ENCODE data around the gene PPP5C.

PPP5C gene

DNA sequence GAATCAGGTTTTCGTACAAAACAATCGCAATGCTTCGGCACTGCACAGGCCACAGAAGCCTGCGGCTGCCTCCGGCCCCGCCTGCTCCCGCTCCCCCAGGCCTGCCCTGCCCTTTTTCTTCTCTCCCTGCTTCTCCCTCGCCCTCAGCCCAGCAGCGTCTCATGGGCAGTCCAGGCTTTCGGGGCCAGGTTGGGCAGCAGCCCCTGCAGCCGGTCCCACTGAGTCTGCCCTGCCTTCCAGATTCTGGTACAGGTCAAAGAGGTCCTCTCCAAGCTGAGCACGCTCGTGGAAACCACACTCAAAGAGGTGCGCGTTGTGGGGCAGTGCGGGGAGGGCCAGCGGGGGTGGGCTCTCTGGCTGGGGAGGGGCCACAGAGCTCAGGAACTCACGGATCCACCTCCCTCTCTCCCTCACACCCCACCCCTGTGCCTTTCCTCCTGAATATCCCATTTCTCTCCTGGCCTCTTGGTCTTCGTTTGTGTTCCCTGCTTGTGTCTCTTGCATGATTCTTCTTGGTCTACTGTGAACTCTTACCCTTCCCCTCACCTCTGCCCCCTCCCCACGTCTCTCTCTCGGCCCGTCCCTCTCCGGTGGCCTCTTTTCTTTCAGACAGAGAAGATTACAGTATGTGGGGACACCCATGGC is 36.4 kb downstream of the PPP5C start:
- Histone ChIP-seq H3K36me3 (ENCODE audit: insufficient read depth) (peaks cover 9% of the 10 kb centered on the region; the same call in 1 of the 2 replicates), H4K20me1 (ENCODE audit: insufficient read depth) (no peaks in the 10 kb centered on the region), H3K27me3 (ENCODE audit: insufficient read depth, low read depth) (no peaks in the 10 kb centered on the region), H3K27ac (no peak overlapping the region), H3K4me3 (IDR thresholded peaks at IDR 0.05; ENCODE audit: insufficient read depth, low read depth, low read length) (no peak overlapping the region), H3K9ac (no peak overlapping the region), H3K79me2 (ENCODE audit: insufficient read depth, low read depth) (peaks cover 8% of the 10 kb centered on the region; the same call in 1 of the 2 replicates), H2AFZ (ENCODE audit: low read depth) (no peak overlapping the region), H3K4me1 (ENCODE audit: low read depth, poor library complexity, severe bottlenecking) (no peaks in the 10 kb centered on the region), H3K4me2 (no peak overlapping the region)
- no peak for TF ChIP-seq CTCF (conservative IDR thresholded peaks at IDR 0.05; ENCODE audit: low read depth, low read length)

- Histone ChIP-seq H3K27me3 (ENCODE audit: insufficient read depth, low read depth) (no peaks in the 10 kb centered on the region), H3K36me3 (ENCODE audit: insufficient read depth) (peaks cover 7% of the 10 kb centered on the region; the same call in 1 of the 2 replicates), H3K79me2 (ENCODE audit: insufficient read depth, low read depth) (peaks cover 8% of the 10 kb centered on the region; the same call in 1 of the 2 replicates), H3K4me2 (no peak overlapping the region), H3K4me1 (ENCODE audit: low read depth, poor library complexity, severe bottlenecking) (no peaks in the 10 kb centered on the region), H3K9ac (no peak overlapping the region), H2AFZ (ENCODE audit: low read depth) (no peak overlapping the region), H4K20me1 (ENCODE audit: insufficient read depth) (no peaks in the 10 kb centered on the region), H3K4me3 (IDR thresholded peaks at IDR 0.05; ENCODE audit: insufficient read depth, low read depth, low read length) (no peak overlapping the region), H3K27ac (no peak overlapping the region)
- TF ChIP-seq CTCF (conservative IDR thresholded peaks at IDR 0.05; ENCODE audit: low read depth, low read length) = no peak
These were observed 37.0 kb downstream of the PPP5C start for GRCh38 chr19:46383846-46384245.

DNA sequence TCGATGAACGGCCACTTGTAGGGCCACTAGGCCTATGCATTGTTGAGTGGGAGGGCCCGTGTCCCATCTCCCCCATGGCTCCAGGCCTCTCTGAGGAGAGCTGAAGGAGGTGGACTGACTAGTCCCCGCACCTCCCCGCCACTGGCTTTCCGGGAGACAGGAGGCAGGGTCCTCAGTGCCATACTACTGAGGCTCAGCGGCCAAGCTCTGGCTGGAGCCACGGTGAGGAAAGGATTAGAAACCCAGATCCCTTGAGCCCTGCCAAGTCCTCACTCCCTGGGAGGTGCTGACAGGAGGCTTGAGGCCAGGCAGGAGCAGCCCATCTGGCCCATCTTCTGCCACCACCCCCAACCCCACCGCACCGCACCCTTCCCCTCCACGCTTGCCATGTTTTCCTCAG is 37.5 kb downstream of the PPP5C start:
- Histone ChIP-seq H2AFZ (ENCODE audit: low read depth) (no peak overlapping the region), H3K27me3 (ENCODE audit: insufficient read depth, low read depth) (no peaks in the 10 kb centered on the region), H3K79me2 (ENCODE audit: insufficient read depth, low read depth) (peaks cover 8% of the 10 kb centered on the region; the same call in 1 of the 2 replicates), H3K4me2 (no peak overlapping the region), H3K9ac (no peak overlapping the region), H3K4me1 (ENCODE audit: low read depth, poor library complexity, severe bottlenecking) (no peaks in the 10 kb centered on the region), H3K36me3 (ENCODE audit: insufficient read depth) (peaks cover 7% of the 10 kb centered on the region; the same call in 1 of the 2 replicates), H4K20me1 (ENCODE audit: insufficient read depth) (no peaks in the 10 kb centered on the region), H3K27ac (no peak overlapping the region), H3K4me3 (IDR thresholded peaks at IDR 0.05; ENCODE audit: insufficient read depth, low read depth, low read length) (no peak overlapping the region)
- TF ChIP-seq CTCF (conservative IDR thresholded peaks at IDR 0.05; ENCODE audit: low read depth, low read length) = no peak

- Histone ChIP-seq H3K4me2 (no peak overlapping the region), H3K4me3 (IDR thresholded peaks at IDR 0.05; ENCODE audit: insufficient read depth, low read depth, low read length) (no peak overlapping the region), H4K20me1 (ENCODE audit: insufficient read depth) (no peaks in the 10 kb centered on the region), H3K4me1 (ENCODE audit: low read depth, poor library complexity, severe bottlenecking) (no peaks in the 10 kb centered on the region), H2AFZ (ENCODE audit: low read depth) (no peak overlapping the region), H3K36me3 (ENCODE audit: insufficient read depth) (peaks cover 7% of the 10 kb centered on the region; the same call in 1 of the 2 replicates), H3K27ac (no peak overlapping the region), H3K9ac (no peak overlapping the region), H3K27me3 (ENCODE audit: insufficient read depth, low read depth) (no peaks in the 10 kb centered on the region), H3K79me2 (ENCODE audit: insufficient read depth, low read depth) (0 out of 2 replicates have a peak, but pooled peaks cover 8% of the 10 kb centered on the region)
- TF ChIP-seq CTCF (conservative IDR thresholded peaks at IDR 0.05; ENCODE audit: low read depth, low read length) = no peak
These were observed 38.7 kb downstream of the PPP5C start for GRCh38 chr19:46385636-46386035.
